ENCODE measurements around the gene KIF9.
"Not testable (repeated sequence)": the region's sequence is repeated elsewhere in the genome, so short reads cannot be mapped to it uniquely, and the experiment has no call there.

The KIF9 gene

DNA sequence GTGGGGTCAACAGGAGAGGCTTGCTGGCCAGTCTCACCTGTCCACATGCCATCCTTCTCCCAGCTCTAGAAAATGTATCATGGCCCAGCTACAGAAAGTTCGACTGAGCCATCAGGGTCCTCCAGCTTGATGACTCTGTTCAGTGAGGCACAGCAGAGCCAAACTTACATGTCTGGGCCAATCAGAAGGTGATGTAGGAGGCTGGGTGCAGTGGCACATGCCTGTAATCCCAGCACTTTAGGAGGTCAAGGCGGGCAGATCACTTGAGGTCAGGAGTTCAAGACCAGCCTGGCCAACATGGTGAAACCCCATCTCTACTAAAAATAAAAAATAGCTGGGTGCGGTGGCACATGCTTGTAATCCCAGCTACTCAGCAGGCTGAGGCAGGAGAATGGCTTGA lies 31.5 kb downstream of the KIF9 start:
- not testable (repeated sequence) for DNase-seq (ENCODE audit: low read depth)

DNA sequence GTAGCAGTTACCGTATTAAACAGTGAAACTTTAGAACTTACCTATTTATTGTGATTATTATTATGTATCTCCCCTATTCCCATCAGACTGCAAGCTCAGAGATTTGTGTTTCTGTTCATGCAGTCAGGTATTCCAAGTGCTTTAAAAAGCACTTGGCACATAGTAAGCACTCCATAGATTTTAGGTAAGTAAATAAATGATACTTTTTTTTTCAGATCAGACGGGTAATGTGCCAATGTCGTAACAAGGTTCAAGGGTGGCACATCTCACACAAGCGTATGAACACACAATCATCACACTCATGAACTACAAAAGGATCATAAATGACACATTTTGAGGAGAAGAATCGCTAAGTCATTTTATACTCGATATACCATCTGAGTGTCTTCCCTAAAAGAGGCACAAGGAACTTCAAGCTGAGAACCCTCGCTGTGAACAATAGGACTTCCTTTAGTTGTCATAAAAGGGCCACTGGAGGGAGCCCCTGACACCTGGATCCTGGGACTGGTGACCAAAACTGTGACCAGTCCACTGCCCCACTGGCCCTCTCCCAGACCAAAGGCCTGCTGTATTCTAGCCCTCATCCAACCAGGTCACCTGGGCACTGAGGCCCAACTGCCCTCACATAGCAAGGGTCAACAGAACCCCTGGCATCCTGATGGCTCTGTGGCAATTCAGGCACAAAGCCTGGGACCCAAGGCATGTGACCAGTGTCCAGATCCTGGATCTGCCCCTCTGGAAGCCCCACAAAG lies 32.1 kb downstream of the KIF9 start:
- DNase-seq (ENCODE audit: low read depth), result no peak

DNA sequence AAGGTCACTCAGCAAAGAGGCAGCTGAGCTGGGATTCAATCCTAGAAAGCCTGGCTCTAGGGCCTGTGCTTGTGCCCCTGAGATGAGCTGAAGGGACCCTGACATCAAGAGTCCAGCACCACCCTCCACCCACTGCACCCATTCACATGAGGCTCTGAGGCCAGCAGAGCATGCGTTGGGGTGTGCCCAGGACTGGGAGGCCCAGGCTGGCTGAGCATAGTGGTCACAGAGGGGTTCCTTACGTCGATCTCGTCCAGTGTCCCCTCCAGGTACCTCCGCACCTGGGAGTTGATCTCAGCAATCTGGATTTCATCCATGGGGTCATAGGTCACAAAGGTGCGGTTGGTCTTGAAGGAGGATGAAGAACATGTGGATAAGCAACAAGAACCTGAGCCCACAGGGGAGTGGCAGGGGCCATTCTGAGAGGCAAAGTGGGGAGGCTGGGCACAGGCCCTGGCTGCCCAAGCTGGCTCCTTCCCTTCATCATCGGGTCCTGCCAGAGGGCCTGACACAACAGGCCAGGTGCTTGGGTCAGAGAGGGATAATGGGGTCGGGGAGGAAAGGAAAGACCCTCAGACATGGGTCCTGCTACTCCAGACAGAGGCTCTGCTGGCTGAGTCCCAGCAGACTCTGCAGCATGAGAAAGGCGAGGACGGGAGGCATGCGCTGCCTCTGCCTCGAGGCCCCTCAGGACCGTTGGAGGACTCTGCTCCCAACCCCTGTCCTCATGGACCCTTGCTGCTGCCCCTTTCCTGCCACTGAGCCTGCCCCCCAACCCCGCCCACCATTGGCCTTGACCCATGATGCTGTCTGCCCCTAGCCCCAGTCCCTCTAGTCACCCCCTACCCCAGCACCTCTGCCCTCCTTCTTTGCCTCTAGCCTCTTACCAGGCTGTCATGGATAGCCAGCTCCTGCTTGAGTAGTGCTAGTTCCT lies 35.2 kb downstream of the KIF9 start:
- DNase-seq (ENCODE audit: low read depth), result no peak

DNA sequence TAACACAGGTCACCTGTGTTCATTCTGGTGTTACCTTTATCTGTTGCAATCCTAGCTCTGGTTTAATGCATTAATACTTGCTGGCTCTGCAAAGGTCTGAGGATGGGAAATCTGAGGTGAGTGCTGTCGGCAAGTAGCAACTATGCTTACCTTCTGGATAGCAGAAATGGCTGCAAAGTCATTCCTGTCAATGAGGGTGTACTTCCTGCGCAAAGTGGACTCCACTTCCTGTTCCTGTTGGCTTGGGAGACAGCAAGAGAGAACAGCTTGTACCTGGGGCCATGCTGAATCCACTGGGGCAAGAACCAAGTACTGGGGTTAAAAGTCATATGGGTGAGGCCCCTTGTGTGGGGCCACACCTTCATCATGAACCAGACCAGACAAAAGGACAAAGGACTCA lies 37.3 kb downstream of the KIF9 start:
- DNase-seq (ENCODE audit: low read depth), result no peak

DNA sequence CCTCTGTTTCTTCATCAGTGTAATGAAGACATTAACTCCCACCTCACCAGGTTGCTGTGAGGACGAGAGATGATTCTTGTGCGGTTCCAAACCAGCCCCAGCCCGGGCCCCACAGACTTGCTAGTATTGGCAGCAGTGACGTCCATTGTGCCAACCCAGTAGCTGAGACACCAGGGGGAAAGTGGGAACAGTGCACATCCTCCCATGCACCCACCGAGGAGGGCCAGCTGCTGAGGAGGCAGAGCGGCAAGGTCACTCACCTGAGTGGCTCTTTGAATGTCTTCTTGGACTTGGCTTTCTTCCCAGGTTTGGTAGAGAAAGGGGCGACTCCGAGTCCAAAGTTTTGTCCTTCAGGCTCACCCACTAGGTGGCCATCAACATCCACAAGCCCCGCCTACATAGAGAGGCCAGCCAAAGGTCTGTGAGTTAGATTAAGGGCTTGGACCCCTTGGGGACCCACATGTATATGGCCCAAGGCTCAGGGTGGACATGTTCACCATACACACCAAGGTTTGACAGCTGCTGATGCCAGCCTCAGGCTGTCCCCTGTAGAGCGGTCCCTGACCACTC lies 38.0 kb downstream of the KIF9 start:
- no peak for DNase-seq (ENCODE audit: low read depth)

DNA sequence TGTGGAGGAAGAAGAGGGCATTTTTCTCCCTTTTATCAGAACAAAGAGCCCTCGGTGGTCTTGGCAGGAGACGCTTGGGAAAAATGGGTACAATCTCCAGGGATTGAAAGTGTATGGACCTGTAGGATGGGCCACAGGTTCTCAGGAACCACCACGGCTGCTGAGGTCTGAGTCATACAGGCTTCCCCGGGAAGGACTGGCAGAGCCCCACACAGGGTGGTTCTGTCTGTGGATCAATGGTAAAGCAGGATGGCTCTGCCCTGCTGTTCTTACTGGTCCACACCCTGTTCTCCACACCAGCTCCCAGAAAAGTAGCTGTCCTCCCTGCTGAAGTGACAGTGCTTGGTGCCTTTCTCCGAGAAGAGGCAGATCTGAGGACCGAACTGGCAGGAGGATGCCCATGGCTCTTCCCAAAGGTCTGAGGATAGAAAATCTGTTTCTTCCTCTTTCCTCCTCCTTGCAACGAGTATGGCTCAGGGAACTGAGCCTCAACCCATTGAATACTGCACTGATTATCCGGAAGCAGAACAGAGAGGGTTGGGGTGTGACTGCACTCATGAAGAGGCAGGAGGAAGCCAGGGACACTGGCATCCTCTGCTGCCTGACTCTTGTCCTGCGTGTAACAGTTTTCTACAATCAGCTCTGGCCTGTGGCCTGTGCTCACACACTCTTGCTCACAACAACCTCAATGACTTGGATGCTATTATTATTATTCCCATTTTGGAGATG lies 39.0 kb downstream of the KIF9 start:
- DNase-seq (ENCODE audit: low read depth), result no peak

- DNase-seq (ENCODE audit: low read depth), result no peak
Measured at GRCh38 chr3:47239929-47240328, 42.7 kb downstream of the KIF9 start.

DNA sequence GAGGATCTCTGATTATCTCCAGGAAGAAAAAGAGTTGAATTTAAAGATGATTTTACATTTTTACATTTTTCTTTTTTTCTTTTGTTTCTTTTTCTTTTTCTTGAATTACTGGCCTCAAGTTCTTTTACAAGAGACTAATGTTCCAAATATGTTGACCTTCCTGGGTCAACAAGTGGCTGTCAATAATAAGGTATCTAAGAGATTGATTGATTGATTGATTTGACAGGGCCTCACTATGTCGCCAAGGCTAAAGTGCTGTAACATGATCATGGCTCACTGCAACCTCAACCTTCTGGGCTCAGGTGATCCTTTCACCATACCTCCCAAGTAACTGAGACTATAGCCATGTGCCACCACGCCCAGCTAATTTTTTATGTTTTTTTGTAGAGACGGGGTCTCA lies 44.6 kb downstream of the KIF9 start:
- DNase-seq (ENCODE audit: low read depth), result no peak

DNA sequence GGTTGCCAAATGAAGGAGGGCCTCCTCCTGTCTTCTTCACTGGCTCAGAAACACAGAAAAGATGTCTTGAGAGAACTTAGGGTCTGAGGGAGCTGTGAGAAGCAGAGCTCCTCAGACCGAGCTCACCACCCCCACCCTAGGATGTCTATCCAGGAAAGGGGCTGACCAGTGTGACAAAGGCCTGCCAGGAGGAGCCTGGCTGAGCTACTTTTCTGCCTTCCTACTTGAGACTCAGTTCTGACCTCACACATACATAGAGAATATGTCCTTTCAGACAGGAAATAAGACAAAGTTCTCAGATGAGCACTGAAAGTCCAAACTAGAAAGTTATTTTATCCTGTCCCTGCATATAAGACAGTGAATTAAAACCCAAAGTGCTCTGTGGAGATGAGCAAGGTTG lies 54.5 kb downstream of the KIF9 start:
- DNase-seq (ENCODE audit: low read depth), result no peak

GRCh38 chr3:47227678-47228077 lies 54.9 kb downstream of the KIF9 start:
- no peak for DNase-seq (ENCODE audit: low read depth)

DNA sequence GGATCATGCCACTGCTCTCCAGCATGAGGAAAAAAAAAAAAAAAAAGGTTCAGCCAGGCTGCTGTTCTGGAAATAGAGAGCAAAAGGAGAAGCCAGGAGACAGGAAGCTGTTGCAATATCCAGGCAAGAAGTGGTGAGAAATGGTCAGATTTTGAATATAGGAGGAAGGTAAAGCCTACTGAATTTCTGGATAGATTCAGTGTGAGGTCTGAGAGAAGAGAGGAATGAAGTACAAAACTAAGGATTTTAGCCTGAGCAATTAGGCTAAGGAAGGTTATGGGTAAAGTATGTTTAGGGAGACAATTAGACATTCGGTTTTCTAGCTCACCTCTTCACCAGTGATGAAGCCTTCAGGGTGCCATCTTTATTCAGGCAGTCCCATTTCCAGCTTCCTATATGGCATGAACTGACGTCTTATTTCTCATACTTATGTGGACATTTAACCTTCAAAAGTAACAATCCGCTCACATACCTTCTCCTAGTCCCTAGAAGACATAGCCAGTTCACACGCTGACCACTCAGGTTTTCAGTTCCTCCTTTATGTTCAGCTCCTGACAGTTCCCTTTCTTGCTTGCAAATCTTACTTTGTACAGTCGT lies 57.2 kb downstream of the KIF9 start:
- no peak for DNase-seq (ENCODE audit: low read depth)

- no peak for DNase-seq (ENCODE audit: low read depth)
Measured at GRCh38 chr3:47223755-47224154, 58.8 kb downstream of the KIF9 start.

DNA sequence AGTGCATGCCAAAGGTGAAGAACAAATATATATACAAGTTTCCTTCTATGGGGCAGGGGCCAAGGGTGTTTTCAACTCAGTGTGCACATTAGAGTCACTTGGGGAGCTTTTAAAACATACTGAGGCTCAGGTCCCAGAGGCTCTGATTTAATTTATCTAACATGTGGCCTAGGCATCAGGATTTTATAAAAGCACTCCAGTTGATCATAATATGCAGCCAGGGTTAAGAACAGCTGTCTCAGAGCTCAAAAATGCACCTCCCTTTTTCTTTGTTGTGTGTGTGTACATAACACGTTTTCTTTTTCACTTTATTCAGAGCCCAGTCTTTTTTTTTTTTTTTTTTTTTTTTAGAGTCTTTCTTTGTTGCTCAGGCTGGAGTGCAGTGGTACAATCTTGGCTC lies 60.8 kb downstream of the KIF9 start:
- DNase-seq (ENCODE audit: low read depth), result no peak

- no peak for DNase-seq (ENCODE audit: low read depth)
Measured at GRCh38 chr3:47210863-47211405, 71.7 kb downstream of the KIF9 start.

DNA sequence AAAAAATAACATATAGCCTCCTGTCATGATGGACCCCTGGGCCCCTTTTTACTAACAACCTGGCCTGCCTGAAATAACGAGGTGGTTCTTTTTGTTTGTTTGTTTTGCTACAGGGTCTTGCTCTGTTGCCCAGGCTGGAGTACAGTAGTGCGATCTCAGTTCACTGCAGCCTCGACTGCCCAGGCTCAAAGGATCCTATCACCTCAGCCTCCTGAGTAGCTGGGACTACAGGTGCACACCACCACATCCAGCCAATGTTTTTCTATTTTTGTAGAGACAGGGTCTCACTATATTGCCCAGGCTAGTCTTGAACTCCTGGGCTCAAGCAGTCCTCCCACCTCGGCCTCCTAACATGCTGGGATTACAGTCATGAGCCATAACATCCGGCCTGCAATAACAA lies 76.6 kb downstream of the KIF9 start:
- DNase-seq (ENCODE audit: low read depth), result not testable (repeated sequence)

GRCh38 chr3:47204875-47205274 lies 77.7 kb downstream of the KIF9 start:
- DNase-seq (ENCODE audit: low read depth), result no peak

- DNase-seq (ENCODE audit: low read depth), result no peak
Measured at GRCh38 chr3:47202542-47202941, 80.1 kb downstream of the KIF9 start.

DNA sequence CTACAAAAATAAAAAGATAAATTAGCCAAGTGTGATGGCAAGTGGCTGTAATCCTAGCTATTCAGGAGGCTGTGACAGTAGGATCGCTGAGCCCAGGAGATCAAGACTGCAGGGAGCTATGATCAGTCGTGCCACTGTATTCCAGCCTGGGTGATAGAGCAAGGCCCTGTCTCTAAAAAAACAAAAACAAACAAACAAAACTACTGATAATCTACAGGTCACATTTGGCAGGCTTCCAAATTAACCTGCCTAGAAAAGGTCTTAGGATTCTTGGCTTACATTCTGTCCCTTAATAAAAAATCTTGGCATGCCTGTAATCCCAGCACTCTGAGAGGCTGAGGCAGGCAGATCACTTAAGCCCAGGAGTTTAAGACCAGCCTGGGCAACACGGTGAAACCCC lies 85.3 kb downstream of the KIF9 start:
- no peak for DNase-seq (ENCODE audit: low read depth)

GRCh38 chr3:47194994-47195393 lies 87.6 kb downstream of the KIF9 start:
- no peak for DNase-seq (ENCODE audit: low read depth)

DNA sequence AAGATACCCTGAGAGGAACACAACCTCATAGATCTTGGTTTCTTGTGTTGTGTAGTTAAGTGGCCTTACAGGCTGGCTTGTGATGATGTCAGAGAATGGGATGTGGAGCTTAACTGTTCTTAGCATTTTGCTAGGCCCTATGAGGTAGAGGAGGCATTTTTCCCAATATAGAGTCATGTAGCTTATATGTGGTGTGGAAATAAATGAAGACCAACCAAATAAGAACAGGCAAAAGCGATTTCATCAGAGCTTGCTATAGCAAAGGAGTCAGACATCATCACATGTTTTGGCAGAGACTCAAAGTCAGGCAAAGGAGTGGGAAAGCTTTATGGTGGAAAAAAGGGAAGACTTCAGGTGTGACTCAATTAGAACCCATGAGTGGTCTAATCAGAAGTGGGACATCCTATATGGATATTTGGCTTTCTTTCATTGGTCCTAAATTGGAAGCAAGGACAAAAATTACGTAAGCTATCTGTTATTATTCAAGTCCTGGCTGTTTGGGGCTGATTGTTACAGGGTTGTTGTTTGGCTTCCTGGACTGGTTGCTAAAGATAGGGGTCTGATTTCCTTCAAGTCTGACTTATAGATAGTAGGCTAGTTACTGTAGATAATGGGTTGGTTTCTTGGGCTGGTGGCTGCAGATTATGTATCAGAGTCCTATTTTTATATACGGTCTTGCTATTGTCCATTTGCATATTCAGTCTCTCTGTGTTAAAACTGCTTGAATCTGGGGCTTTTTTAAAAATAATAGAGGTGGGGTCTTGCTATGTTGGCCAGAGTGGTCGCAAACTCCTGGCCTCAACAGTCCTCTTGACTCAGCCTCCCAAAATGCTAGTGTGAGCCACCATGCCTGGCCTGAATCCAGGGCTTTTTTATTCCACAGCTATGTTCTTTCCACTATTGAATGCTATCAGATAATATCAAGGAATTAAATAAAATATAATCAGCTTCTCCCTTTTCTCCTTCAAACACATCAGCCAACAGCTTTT lies 88.4 kb downstream of the KIF9 start:
- no peak for DNase-seq (ENCODE audit: low read depth)
